GM21515 (cell line): ENCODE data around the gene TCEAL3.
"Not testable (repeated sequence)": the region's sequence is repeated elsewhere in the genome, so short reads cannot be mapped to it uniquely, and the experiment has no call there.

Experiments
- ATAC-seq: cut with Tn5 transposase; IDR thresholded peaks from one replicate; pipeline ENCODE4 v1.9.1; 2021; ENCODE audit not compliant: unreplicated experiment

TCEAL3 gene, protein sequence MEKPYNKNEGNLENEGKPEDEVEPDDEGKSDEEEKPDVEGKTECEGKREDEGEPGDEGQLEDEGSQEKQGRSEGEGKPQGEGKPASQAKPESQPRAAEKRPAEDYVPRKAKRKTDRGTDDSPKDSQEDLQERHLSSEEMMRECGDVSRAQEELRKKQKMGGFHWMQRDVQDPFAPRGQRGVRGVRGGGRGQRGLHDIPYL

DNA sequence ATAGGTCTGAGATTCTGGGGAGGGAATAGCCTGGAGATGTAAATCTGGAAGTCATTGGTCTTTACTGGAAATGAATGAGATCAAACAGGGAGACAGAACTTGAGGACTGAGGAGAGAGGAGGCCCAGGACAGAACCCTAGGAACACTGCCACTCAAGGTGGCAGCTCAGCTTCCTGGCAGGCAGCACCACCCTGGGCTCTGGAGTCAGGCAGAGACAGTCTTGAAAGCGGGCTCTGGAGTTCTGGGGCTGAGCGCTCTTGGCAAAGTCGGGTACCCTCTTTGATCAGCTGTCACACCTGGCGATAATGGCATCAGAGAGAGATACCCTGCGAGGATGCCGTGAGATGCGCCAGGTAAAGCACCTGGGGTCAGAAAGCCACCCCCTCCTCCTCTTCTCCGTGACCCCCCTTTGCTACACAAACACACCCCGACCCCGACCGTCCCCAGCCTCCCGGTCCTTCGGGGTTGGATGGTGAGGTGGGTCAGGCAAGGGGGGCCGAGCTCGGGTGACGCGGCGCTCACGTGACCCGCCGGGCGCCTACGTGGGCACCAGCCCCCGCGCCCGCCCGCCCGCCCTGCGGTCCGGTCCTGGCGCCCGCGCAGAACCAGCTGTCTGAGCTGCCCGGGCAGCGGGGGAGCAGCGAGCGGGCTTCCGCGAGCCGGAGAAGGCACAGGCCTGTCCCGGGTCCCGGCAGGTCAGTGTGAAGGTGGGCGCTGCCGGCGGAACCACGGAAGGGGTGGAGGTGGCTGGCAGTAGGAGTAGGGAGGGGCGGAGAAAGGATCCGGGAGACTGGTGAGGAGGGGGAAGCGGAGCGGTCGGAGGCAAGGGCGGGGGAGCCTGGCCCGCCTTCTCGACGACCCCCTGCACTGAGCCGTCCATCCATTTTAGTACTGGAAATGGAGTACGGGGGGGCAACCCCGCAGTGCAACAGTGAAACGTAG is at the start of gene TCEAL3:
Gene TCEAL3, plus strand, starts transcription at position 600 of the 942 bp plus-strand sequence. CDS start 1,102 bp downstream, outside the sequence.
- ATAC-seq: peak; percentile 65

DNA sequence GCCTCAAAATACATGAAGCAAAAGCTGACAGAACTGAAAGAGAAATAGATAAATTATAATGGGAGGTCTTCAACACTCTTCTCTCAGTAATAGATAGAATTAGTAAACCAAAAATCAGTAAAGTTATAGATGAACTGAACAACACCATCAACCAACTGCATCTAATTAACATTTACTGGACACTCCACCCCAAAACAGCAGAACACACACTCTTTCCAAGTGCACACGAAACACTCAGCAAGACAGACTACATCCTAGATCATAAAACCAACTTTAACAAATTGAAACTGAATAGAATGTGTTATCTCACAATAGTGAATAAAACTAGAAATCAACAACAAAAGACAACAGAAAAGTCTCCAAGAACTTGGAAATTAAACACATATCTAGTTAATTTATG is 47.5 kb upstream of the TCEAL3 start:
- no peak for ATAC-seq

DNA sequence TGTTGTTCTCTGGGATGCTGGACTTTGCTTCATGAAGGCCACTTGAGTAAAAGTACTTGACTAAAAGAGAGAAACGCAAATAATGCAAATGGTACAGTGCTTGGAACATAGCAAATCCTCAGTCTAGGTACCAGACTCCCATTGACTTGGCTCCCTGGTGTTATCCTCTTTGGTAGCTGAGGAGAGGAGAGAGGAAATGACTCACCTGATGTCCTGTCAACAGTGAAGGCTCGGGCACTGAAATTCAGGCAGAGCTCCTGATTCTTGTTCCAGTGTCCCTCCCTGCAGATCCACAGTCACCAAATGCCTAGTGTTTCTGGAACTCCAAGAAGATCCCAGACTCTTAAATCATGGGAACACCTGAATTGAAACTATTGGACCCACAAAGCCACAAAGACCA is 45.0 kb upstream of the TCEAL3 start:
- ATAC-seq: no peak

DNA sequence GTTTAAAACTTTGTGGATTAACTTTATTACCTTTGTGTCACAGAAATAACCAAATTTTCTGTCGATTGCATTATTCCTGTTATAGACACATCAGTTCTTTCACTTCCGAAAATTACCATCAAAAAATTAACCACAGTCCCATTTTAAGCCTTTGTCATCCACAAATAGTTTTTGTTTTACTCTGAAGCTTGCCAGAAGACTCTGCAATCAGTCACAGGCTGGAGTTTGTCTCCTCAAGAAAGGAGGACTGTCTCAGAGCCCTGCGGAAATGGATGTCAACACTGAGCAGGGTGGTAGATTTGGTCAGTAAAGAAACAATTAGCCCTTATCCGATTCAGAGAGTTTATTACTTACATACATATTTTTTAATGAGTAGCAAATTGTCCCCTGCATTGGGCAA is 42.6 kb upstream of the TCEAL3 start:
- ATAC-seq: peak; percentile 82

DNA sequence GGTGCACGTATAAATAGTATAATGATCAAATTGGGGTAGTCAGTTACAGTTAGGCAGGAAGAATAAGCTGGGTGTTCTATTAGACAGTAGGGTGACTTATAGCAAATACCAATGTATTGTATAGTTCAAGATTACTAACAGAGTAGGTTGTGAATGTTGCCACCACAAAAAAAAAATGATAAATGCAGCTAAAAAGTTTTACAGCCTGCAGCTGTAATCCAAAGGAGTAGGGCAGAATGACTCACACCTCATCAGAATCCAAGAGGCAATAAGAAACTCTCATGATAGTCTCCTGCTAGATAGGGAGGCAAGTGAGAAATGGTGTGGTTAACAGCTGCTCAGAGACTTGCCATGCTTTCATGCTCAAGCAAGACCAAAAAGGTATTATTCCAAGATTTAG is 42.0 kb upstream of the TCEAL3 start:
- no peak for ATAC-seq

DNA sequence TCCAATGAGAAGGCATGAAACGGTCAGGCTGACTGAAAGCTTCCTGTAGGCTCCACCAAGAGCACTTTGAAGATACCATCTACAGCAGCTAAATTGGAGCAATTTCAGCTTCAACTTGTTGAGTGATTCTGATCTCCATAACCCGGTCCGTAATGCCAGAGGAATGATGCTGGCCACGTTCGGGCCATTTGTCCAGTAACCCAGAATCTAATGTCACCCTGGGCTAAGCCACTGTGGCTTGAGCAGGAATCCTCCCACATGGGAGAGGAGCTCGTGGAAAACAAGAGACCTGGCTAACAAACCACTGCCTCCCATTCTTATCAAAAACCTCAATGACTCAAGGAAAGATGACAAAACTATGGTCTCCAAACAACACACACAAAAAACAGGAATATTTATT is 36.6 kb upstream of the TCEAL3 start:
- ATAC-seq: no peak

DNA sequence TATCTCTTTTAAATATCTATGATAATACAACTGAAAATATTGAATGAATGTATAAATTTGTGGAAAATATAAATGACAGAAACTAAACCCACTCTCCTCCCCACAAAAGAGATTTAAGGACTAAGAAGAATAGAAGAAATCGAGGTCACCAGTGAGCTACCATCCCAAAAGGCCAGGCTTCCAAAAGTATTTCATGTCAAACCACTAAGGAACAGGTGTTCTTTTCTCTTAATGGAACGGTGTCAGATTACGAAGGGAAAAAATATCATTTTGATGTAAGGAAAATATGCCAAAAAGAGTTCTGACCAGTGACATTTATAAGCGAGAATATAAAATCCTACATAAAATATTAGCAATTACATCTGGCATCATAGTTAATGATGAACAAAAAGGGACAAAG is 36.0 kb upstream of the TCEAL3 start:
- ATAC-seq: no peak

DNA sequence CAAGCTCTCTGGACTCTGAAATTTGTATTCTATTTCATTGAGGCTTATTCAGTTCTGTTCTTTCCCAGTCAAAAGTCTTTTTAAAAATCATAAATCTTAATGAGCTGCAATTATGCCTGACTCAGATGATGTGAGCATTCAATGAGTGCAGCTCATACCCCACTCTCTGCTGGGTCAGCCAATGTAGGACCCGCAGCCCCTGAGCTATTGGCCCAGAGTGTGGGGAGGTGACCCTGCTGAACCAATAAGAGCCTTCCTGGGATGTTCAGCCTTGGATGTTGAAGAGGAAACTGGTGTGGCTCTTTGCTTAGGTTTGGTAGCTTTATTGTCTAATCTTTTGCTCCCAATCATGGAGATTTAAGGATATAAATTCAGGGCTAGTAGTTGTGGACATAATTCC is 34.6 kb upstream of the TCEAL3 start:
- no peak for ATAC-seq

DNA sequence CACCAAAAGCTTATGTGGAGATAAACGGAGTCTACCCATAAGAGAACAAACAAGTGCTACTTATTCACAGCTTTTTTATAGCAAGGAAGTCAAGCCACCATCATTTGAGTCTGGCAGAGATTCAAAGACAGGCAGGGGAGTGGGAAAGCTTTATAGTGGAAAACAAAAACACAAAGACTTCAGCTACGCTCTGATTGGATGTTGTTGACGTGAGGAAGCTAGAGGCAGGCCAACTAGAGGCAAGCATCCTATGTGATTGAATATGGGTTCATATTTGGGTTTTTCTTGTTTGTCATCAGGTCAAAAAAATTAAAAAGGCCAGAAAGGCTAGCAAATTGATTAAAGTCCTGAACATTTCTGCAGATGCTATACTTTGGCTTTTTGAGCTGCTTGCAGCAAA is 23.2 kb upstream of the TCEAL3 start:
- no peak for ATAC-seq

DNA sequence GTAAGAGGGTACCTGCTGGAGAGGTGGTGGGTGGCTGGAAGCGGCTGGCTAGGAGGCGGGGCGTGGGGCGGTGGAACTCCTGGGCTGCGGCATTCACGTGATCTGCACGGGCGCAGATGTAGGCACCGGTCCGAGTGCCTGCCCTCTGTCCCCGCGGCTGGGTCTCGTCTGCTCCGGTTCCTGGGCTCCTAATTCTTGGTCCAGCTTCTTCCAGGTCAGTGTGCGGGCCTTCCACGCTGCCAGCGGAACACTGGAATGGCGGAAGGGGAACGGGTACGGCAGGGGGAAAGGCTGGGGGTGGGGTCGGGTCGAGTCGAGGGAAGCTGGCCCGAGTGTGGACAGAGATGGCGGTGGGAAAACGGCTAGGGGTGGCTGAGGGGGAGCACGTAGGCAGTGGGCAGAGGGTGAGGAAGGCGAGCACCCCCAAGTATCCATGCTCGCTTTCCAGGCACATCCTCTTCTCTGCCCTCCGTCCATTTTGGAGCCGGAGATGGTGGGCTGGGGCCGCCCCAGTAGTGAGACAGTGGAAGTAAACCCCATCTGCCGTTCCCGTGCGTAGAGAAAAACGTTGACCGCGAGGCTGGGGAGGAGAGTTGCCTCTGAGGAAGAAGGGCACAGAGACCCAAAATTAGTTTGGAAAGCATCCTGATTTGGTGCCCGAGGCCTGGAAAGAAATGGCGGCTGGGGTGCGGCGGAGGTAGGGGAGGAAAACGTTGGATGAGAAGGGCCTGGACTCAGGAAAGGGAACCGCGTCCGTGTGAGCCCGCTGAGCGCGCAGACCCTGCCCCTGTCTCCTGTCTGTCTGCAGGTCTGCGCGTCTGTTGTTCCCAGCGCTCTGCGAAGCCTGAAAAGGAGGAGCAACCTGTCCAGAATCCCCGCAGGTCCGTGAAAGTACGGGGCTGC is 22.1 kb upstream of the TCEAL3 start, which contains the start of gene TCEAL4:
Gene TCEAL4, plus strand, starts transcription at position 105 of the 903 bp plus-strand sequence. CDS start 1,161 bp downstream, outside the sequence.
- peak; percentile 93 for ATAC-seq

GRCh38 chrX:103586314-103586646 is 21.5 kb upstream of the TCEAL3 start:
- ATAC-seq: no peak

GRCh38 chrX:103586659-103587058 is 21.1 kb upstream of the TCEAL3 start:
- ATAC-seq: no peak

- ATAC-seq: not testable (repeated sequence)
Measured at GRCh38 chrX:103592295-103592694, 15.5 kb upstream of the TCEAL3 start.

- ATAC-seq: not testable (repeated sequence)
Measured at GRCh38 chrX:103595202-103595601, 12.6 kb upstream of the TCEAL3 start.

GRCh38 chrX:103608306-103608963 is 672 bp downstream of the TCEAL3 start:
- ATAC-seq: peak; percentile 25

GRCh38 chrX:103610282-103610681 is 2.5 kb downstream of the TCEAL3 start:
- no peak for ATAC-seq

DNA sequence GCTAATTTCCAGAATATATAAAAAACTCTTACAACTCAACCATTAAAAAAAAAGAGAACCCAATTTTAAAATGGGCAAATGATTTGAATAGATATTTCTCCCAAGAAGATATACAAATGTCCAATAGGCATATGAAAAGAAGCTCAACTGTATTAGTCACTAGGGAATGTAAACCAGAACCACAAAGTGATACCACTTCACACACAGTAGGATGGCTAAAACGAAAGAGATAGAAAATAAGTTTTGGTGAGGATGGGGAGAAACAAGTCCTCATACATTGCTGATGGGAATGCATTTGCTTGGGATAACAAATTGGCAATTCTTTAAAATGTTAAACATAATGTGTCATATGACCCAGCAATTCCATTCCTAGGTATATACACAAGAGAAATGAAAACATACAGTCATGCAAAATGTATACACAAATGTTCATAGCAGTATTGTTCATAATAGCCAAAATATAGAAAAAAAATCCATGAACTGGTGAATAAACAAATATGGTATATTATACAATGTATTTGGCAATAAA is 5.7 kb downstream of the TCEAL3 start:
- no peak for ATAC-seq

GRCh38 chrX:103614999-103615398 is 7.2 kb downstream of the TCEAL3 start:
- no peak for ATAC-seq

DNA sequence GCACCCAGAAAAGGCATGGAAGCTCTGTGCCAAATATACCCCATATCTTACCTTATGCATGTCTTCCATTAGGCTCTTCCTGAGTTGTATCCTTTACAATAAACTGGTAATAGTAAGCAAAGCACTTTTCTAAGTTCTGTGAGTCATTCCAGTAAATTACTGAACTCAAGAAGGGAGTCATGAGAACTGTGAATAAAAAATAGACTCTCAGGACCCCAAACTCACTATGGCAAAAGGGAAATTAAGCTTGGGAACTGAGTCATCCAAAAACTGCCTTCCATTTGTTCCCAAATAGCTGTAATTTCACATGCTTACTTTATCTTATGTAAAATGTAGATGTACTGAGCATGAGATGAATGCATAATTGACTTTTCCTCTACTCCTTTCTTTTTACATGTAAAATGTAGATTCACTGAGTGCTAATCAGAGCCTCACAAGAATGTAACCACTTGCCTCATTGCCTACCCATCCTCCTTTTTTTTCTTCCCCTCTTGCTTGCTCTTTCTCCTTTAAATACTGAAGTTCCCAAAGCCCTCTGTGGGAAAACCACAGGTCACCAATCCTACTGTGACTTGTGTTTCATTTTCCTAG is 8.1 kb downstream of the TCEAL3 start:
- no peak for ATAC-seq

- ATAC-seq: no peak
Measured at GRCh38 chrX:103616676-103617186, 9.0 kb downstream of the TCEAL3 start.
